Kidney epithelial cell (primary cell): ENCODE results near the gene BICDL1. TPM values are rescaled to one million over a fixed set of nuclear protein-coding genes. Genes with fewer than 3 reads are reported as not detected.

Experiments used
- DNase-seq: peaks from one replicate; pipeline ENCODE4 v3.0.0-alpha.2; 2010; ENCODE audit warnings: low read depth
- H3K27me3 ChIP-seq: 2 replicates; pipeline ENCODE4 v1.6.0; 2011; ENCODE audit warnings: low read length; ENCODE audit not compliant: control insufficient read depth, insufficient read depth
- H3K36me3 ChIP-seq: 2 replicates; pipeline ENCODE4 v1.5.1; 2011; ENCODE audit warnings: low read length; ENCODE audit not compliant: control insufficient read depth, insufficient read depth
- H3K4me3 ChIP-seq: 2 replicates; pipeline ENCODE4 v1.5.1; 2011; ENCODE audit warnings: low read depth, mild to moderate bottlenecking, control low read depth, low read length
- total RNA-seq: library from RNA; depleted of rRNA; stranded (reverse); fragments of >200 nt; gene quantifications from 2 replicates; pipeline ENCODE4 v1.2.3, GENCODE V29; 2015
- TF ChIP-seq, protein P1 (sequence below): IDR thresholded peaks from 2 replicates; pipeline ENCODE4 v1.5.1; 2011; ENCODE audit warnings: mild to moderate bottlenecking, moderate library complexity, low read length, control low read depth, inconsistent platforms; ENCODE audit not compliant: insufficient read depth, poor library complexity, severe bottlenecking

BICDL1 gene
- total RNA-seq, 1 donor from 2014 or later, result 9.2 TPM

DNA sequence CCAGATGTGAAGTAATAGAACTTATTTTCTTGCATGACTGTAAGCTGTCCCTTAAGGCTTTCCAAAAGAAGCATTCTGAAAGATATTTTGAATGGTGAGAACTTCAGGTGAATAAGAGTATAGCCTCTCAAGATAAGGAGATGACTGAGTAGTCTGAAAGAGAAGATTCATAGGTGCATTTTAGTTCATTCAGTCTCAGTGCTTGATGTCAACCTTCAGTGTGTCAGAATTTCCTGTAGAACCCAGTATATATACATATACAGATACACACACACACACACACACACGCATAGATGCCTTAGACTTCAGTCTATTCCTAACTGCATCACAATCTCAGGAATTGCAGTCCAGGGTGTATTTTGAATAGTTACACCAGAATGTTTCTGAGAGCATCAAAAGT, 7.4 kb downstream of the BICDL1 start:
- no peaks in the 10 kb centered on the region for H3K27me3 ChIP-seq
- H3K4me3 ChIP-seq, result no peak overlapping the region
- no peak for DNase-seq
- TF ChIP-seq, protein P1, sequence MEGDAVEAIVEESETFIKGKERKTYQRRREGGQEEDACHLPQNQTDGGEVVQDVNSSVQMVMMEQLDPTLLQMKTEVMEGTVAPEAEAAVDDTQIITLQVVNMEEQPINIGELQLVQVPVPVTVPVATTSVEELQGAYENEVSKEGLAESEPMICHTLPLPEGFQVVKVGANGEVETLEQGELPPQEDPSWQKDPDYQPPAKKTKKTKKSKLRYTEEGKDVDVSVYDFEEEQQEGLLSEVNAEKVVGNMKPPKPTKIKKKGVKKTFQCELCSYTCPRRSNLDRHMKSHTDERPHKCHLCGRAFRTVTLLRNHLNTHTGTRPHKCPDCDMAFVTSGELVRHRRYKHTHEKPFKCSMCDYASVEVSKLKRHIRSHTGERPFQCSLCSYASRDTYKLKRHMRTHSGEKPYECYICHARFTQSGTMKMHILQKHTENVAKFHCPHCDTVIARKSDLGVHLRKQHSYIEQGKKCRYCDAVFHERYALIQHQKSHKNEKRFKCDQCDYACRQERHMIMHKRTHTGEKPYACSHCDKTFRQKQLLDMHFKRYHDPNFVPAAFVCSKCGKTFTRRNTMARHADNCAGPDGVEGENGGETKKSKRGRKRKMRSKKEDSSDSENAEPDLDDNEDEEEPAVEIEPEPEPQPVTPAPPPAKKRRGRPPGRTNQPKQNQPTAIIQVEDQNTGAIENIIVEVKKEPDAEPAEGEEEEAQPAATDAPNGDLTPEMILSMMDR, result no peak
- no peaks in the 10 kb centered on the region for H3K36me3 ChIP-seq

DNA sequence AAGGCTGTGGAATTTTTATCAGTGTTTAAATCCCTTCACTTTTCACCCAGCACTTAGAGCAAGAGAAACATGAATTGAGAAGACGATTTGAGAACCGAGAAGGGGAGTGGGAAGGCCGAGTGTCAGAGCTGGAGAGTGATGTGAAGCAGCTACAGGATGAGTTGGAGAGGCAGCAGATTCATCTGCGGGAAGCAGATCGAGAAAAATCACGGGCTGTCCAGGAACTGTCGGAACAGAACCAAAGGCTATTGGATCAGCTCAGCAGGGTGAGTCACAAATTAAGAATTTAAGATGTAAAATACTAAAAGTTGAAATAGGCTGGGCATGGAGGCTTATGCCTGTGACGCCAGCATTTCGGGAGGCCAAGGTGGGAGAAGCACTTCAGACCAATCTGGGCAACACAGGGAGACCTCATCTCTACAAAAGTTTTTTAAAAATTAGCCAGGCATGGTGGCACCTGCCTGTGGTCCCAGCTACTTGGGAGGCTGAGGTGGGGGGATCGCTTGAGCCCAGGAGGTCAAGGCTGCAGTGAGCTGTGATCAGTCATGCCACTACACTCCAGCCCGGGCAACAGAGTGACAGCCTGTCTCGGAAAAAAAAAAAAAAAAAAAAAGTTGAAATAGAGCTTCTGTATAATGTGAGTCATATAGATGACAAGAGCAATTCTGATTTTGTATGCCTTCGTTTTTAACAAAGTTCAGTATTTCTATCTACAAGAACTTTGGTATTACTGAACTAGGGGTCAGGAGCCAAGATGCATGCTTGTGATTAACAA, 9.6 kb downstream of the BICDL1 start:
- Histone ChIP-seq H3K4me3 (no peak overlapping the region), H3K27me3 (no peaks in the 10 kb centered on the region), H3K36me3 (no peaks in the 10 kb centered on the region)
- TF ChIP-seq, protein P1, result no peak
- DNase-seq, result no peak

GRCh38 chr12:120000556-120000955, 11.5 kb downstream of the BICDL1 start:
- TF ChIP-seq, protein P1, result no peak
- Histone ChIP-seq H3K27me3 (no peaks in the 10 kb centered on the region), H3K36me3 (no peaks in the 10 kb centered on the region), H3K4me3 (no peak overlapping the region)
- no peak for DNase-seq

DNA sequence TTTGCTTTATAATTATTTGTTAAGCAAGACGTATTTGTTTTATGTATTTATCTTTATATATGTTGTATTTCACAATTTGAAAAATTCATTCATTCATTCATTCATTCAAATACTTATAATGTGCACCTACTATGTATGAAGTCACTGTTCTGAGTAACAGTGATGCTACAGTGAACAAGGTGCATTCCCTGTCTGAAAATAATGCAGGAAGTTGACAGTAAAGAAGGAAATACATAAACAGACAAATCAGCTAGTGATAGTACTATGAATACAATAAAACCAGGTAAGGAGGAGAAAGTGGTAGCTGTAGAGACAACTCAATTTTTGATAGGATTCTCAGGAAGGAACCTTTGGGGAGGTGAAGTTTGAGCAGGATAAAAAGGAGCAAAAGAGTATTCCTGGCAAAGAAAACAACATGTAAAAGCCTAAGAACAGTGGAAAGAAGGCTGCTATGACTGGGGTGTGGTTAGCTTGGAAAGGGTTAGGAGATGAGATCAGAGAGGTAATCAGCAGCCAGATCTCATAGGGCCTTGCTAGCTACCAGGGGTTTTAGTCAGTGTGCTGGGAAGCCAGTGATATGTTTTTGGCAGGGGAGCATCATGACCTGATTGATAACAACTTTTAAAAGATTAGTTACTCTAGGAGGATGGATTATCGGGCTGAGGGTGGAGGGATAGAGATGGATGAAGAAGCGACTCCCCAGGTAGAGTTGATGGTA, 17.4 kb downstream of the BICDL1 start:
- Histone ChIP-seq H3K4me3 (no peak overlapping the region), H3K27me3 (no peaks in the 10 kb centered on the region), H3K36me3 (no peaks in the 10 kb centered on the region)
- no peak for DNase-seq
- TF ChIP-seq, protein P1, result no peak

DNA sequence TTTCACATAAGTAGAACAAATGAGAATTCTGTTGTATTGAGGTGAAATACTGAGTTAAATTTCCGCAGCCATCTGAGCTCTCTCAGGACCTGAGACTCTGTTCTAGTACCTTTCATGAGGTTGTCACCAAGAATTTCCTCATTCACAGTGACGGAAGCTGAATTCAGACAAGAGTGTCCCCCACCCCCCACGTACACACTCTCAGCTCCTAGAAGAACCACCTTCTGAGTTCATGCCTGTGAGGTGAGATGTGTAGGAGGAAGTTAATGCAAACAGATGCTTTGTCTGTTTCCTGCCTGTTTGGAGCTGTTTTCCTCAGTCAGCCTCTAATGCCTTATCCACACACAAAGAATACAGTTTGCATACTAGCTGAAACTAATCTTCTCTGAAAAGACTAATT, 18.2 kb downstream of the BICDL1 start:
- Histone ChIP-seq H3K27me3 (no peaks in the 10 kb centered on the region), H3K4me3 (no peak overlapping the region), H3K36me3 (no peaks in the 10 kb centered on the region)
- no peak for DNase-seq
- TF ChIP-seq, protein P1, result no peak
